CD14-positive monocyte (primary cell): ENCODE measurements around the gene FAM8A1. TPM values are rescaled to one million over a fixed set of nuclear protein-coding genes. Genes with fewer than 3 reads are reported as not detected.

Experiments used
- DNase-seq, 3 donors: peaks; one replicate each; pipeline ENCODE4 v3.0.0-alpha.2; 2011 to 2022
- H2AFZ ChIP-seq: 2 replicates; pipeline ENCODE4 v1.6.0; 2012; ENCODE audit warnings: mild to moderate bottlenecking, low read depth, low read length, inconsistent platforms; ENCODE audit not compliant: insufficient read depth, poor library complexity, severe bottlenecking
- H3K27ac ChIP-seq, 2 donors: 1 replicate in 1 of 2; 2 replicates in 1 of 2; pipeline ENCODE4 v1.5.1; 2012 to 2013; ENCODE audit warnings: low read length in 2 of 2, control low read depth in 1 of 2, inconsistent platforms in 1 of 2, low read depth in 1 of 2, mild to moderate bottlenecking in 1 of 2
- H3K27me3 ChIP-seq, 2 donors: one replicate each; pipeline versions ENCODE4 v1.6.0 to v1.6.1; 2011 to 2013; ENCODE audit warnings: low read length in 2 of 2; ENCODE audit not compliant: control insufficient read depth in 2 of 2, insufficient read depth in 2 of 2
- H3K36me3 ChIP-seq, 2 donors: replicated peaks in 1 of 2; 1 replicate in 1 of 2; 2 replicates in 1 of 2; pipeline versions ENCODE4 v1.5.1 to v1.6.1; 2012 to 2013; ENCODE audit warnings: low read length in 2 of 2, control low read depth in 1 of 2, inconsistent platforms in 1 of 2, mild to moderate bottlenecking in 1 of 2; ENCODE audit not compliant: insufficient read depth in 2 of 2, control insufficient read depth in 1 of 2
- H3K4me1 ChIP-seq, 2 donors: 1 replicate in 1 of 2; 2 replicates in 1 of 2; pipeline versions ENCODE4 v1.5.1 to v1.6.1; 2012 to 2013; ENCODE audit warnings: low read length in 2 of 2, control low read depth in 1 of 2, inconsistent platforms in 1 of 2, mild to moderate bottlenecking in 1 of 2, moderate library complexity in 1 of 2; ENCODE audit not compliant: insufficient read depth in 2 of 2, control insufficient read depth in 1 of 2
- H3K4me2 ChIP-seq: replicated peaks from 2 replicates; pipeline ENCODE3; 2012; ENCODE audit warnings: low read length, moderate library complexity, mild to moderate bottlenecking; ENCODE audit not compliant: poor library complexity, severe bottlenecking; ENCODE audit errors: extremely low read depth
- H3K4me3 ChIP-seq, 3 experiments: fragments of 200-600 bp in 1 of 3; sonication (generic) in 1 of 3; replicated peaks in 1 of 3; 1 replicate in 2 of 3; 2 replicates in 1 of 3; pipeline ENCODE4 v1.5.1; 2011 to 2013; ENCODE audit warnings: low read length in 3 of 3, mild to moderate bottlenecking in 3 of 3, control low read depth in 2 of 3, low read depth in 2 of 3, inconsistent platforms in 1 of 3, moderate library complexity in 1 of 3
- H3K79me2 ChIP-seq: 2 replicates; pipeline ENCODE4 v1.6.0; 2012; ENCODE audit warnings: mild to moderate bottlenecking, control low read depth, inconsistent platforms, low read length, moderate library complexity; ENCODE audit not compliant: insufficient read depth
- H3K9ac ChIP-seq: 2 replicates; pipeline ENCODE4 v1.6.0; 2017; ENCODE audit warnings: low read length, mild to moderate bottlenecking; ENCODE audit not compliant: insufficient read depth, poor library complexity, severe bottlenecking
- H3K9me3 ChIP-seq, 2 donors: replicated peaks in 1 of 2; 1 replicate in 1 of 2; 2 replicates in 1 of 2; pipeline versions ENCODE4 v1.5.1 to v1.6.1; 2012 to 2013; ENCODE audit warnings: low read length in 2 of 2, control low read depth in 1 of 2; ENCODE audit not compliant: control insufficient read depth in 1 of 2, insufficient read depth in 1 of 2
- H4K20me1 ChIP-seq: 2 replicates; pipeline ENCODE4 v1.6.0; 2012; ENCODE audit warnings: mild to moderate bottlenecking, low read length, control low read depth, moderate library complexity; ENCODE audit not compliant: insufficient read depth
- H3K27ac Mint-ChIP-seq, 7 donors: one replicate each; pipeline ENCODE4 v1.8.0; 2020; ENCODE audit warnings: mild to moderate bottlenecking in 7 of 7, mixed read lengths in 7 of 7, moderate library complexity in 6 of 7, inconsistent platforms in 2 of 7
- H3K27me3 Mint-ChIP-seq, 3 donors: one replicate each; pipeline ENCODE4 v1.8.0; 2021 to 2022; ENCODE audit warnings: low read depth in 3 of 3, mild to moderate bottlenecking in 3 of 3, mixed read lengths in 3 of 3, moderate library complexity in 3 of 3, inconsistent platforms in 1 of 3
- H3K36me3 Mint-ChIP-seq, 2 donors: one replicate each; pipeline ENCODE4 v1.8.0; 2020; ENCODE audit warnings: mixed read lengths in 2 of 2, inconsistent platforms in 1 of 2, mild to moderate bottlenecking in 1 of 2
- H3K4me1 Mint-ChIP-seq: one replicate; pipeline ENCODE4 v1.8.0; 2020; ENCODE audit warnings: mild to moderate bottlenecking, mixed read lengths
- H3K4me3 Mint-ChIP-seq, 2 donors: one replicate each; pipeline ENCODE4 v1.8.0; 2020; ENCODE audit warnings: mild to moderate bottlenecking in 2 of 2, mixed read lengths in 2 of 2, moderate library complexity in 1 of 2
- H3K9me3 Mint-ChIP-seq, 7 donors: one replicate each; pipeline ENCODE4 v1.8.0; 2020 to 2022; ENCODE audit warnings: mixed read lengths in 7 of 7, mild to moderate bottlenecking in 6 of 7, moderate library complexity in 6 of 7, inconsistent platforms in 2 of 7
- CTCF ChIP-seq: fragments of 200-600 bp; IDR thresholded peaks from one replicate; pipeline ENCODE4 v1.8.0; 2022; ENCODE audit warnings: antibody characterized with exemption, mild to moderate bottlenecking
- WGBS: methylation state at CpG from one replicate; pipeline ENCODE4 v1.1.5; 2013; ENCODE audit warnings: missing lambda C conversion rate; ENCODE audit not compliant: insufficient coverage; 5-methylcytosine and 5-hydroxymethylcytosine counted together
- intact Hi-C, 2 donors: fragments of 100-400 bp; cut with micrococcal nuclease; formaldehyde crosslinking; loops; one replicate each; pipeline versions ENCODE4 v1.15.0 to v1.15.1; 2023
- polyA plus RNA-seq, 3 donors: library from polyadenylated mRNA; depleted of rRNA in 1 of 3; unstranded in 2 of 3; stranded (reverse) in 1 of 3; fragments of 300-500 nt in 2 of 3; fragments of >200 nt in 1 of 3; fragmentation: Illumina TruSeq in 2 of 3; gene quantifications; 1 replicate in 2 of 3; 2 replicates in 1 of 3; pipeline ENCODE4 v1.2.3, GENCODE V29; 2012 to 2021

The FAM8A1 gene
- polyA plus RNA-seq, 3 donors = 6.8 to 9.9 (median 9.3) TPM

DNA sequence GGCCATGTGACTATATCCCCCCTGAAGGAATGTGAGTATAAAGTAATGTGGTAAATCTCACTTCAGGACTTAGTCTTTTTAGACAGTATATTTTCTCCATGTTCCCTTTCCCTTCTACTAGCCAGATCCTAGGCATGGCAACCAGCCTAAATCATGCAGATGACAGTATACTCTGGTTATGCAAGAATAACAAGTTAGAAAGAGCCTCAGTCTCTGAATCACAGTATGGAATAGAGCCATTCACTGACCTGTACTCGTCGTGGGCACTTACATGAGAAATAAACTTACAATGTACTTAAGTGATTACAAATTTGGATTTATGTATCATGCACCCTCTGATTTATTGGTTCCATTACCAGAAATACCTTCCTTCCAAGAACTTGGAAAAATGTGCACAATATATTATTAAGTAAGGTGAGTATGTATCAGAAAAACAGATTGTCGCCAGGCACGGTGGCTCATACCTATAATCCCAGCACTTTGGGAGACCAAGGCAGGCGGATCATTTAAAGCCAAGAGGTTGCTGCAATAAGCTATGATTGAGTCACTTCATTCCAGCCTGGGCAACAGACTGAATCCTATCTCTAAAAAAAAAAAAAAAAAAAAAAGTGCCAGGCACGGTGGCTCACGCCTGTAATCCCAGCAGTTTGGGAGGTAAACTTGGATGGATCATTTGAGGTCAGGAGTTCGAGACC lies 25.1 kb upstream of the FAM8A1 start:
- Mint-ChIP-seq H3K27ac (no peak overlapping the region), H3K4me3 (no peak overlapping the region), H3K27me3 (peaks cover 5 to 11% (median 7%) of the 10 kb centered on the region in 3 donors), H3K4me1 (peaks cover 4% of the 10 kb centered on the region), H3K36me3 (no peaks in the 10 kb centered on the region), H3K9me3 (peaks cover 5 to 18% (median 18%) of the 10 kb centered on the region in 7 donors)
- DNase-seq = no peak
- Histone ChIP-seq H3K36me3 (no peaks in the 10 kb centered on the region), H2AFZ (no peak overlapping the region), H3K79me2 (no peaks in the 10 kb centered on the region), H3K9me3 (peaks cover 6 to 17% of the 10 kb centered on the region in 2 donors), H3K4me3 (no peak overlapping the region), H4K20me1 (no peaks in the 10 kb centered on the region), H3K4me1 (no peaks in the 10 kb centered on the region), H3K27me3 (peaks cover 0 to 7% of the 10 kb centered on the region in 2 donors), H3K27ac (no peak overlapping the region), H3K4me2 (no peak overlapping the region), H3K9ac (no peak overlapping the region)
- TF ChIP-seq CTCF = no peak
- no CpG with 5 or more reads among the region's 8 CpGs for WGBS
- intact Hi-C loops = no loop called here

GRCh38 chr6:17577059-17577458 lies 23.0 kb upstream of the FAM8A1 start:
- Mint-ChIP-seq H3K36me3 (peaks cover 0 to 3% of the 10 kb centered on the region in 2 donors), H3K27me3 (peaks cover 19 to 32% (median 20%) of the 10 kb centered on the region in 3 donors), H3K9me3 (peaks cover 8 to 26% (median 25%) of the 10 kb centered on the region in 7 donors), H3K4me1 (peaks cover 7% of the 10 kb centered on the region), H3K27ac (no peak overlapping the region), H3K4me3 (no peak overlapping the region)
- TF ChIP-seq CTCF = no peak
- no peaks in the 10 kb centered on the region for H3K4me1 ChIP-seq
- intact Hi-C loops = no loop called here
- no CpG with 5 or more reads among the region's 1 CpG for WGBS
- H3K4me3 ChIP-seq = no peak overlapping the region
- H3K27ac ChIP-seq = no peak overlapping the region
- H2AFZ ChIP-seq = no peak overlapping the region
- DNase-seq = no peak
- H4K20me1 ChIP-seq = no peaks in the 10 kb centered on the region
- no peaks in the 10 kb centered on the region for H3K36me3 ChIP-seq
- H3K9ac ChIP-seq = no peak overlapping the region
- peaks cover 0 to 9% of the 10 kb centered on the region in 2 donors for H3K27me3 ChIP-seq
- no peak overlapping the region for H3K4me2 ChIP-seq
- H3K9me3 ChIP-seq = peaks cover 6 to 17% of the 10 kb centered on the region in 2 donors
- no peaks in the 10 kb centered on the region for H3K79me2 ChIP-seq
